Amniotic stem cell (primary cell): ENCODE data around the gene GABRR2.
A peak's percentile ranks its signal among the peaks of the same experiment; 100 is the strongest.

Experiments
- DNase-seq: peaks from one replicate; lab custom pipeline; 2025; lab: John Stamatoyannopoulos, UW

GABRR2 gene

GRCh38 chr6:89315249-89315885 lies at the start of gene GABRR2:
Gene GABRR2 (minus strand): TSS chr6:89315299. CDS start chr6:89315165, 134 bp downstream.
- no peak for DNase-seq

GRCh38 chr6:89364586-89364985 lies 49.5 kb upstream of the GABRR2 start:
- no peak for DNase-seq

- no peak for DNase-seq
These were observed 46.1 kb upstream of the GABRR2 start for GRCh38 chr6:89361171-89361570.

GRCh38 chr6:89360415-89360999 lies 45.4 kb upstream of the GABRR2 start:
- DNase-seq, result no peak

GRCh38 chr6:89359561-89359960 lies 44.5 kb upstream of the GABRR2 start:
- no peak for DNase-seq

- no peak for DNase-seq
These were observed 42.3 kb upstream of the GABRR2 start for GRCh38 chr6:89357390-89357789.

GRCh38 chr6:89356642-89357170 lies 41.6 kb upstream of the GABRR2 start:
- DNase-seq, result no peak

- DNase-seq, result no peak
These were observed 40.6 kb upstream of the GABRR2 start for GRCh38 chr6:89355511-89356194.

- no peak for DNase-seq
These were observed 38.7 kb upstream of the GABRR2 start for GRCh38 chr6:89353702-89354392.

GRCh38 chr6:89353118-89353556 lies 38.0 kb upstream of the GABRR2 start:
- DNase-seq, result no peak

GRCh38 chr6:89352278-89353117 lies 37.4 kb upstream of the GABRR2 start, which contains the start of gene UBE2J1:
Gene UBE2J1 (minus strand): TSS chr6:89352722. CDS start chr6:89352569, 153 bp downstream.
- DNase-seq, result peak; percentile 86

- no peak for DNase-seq
These were observed 36.7 kb upstream of the GABRR2 start for GRCh38 chr6:89351671-89352277.

- no peak for DNase-seq
These were observed 35.3 kb upstream of the GABRR2 start for GRCh38 chr6:89350281-89350966.

GRCh38 chr6:89348372-89348771 lies 33.3 kb upstream of the GABRR2 start:
- no peak for DNase-seq

GRCh38 chr6:89347825-89348224 lies 32.7 kb upstream of the GABRR2 start:
- no peak for DNase-seq

- DNase-seq, result no peak
These were observed 31.3 kb upstream of the GABRR2 start for GRCh38 chr6:89346433-89346832.

GRCh38 chr6:89339565-89339964 lies 24.5 kb upstream of the GABRR2 start:
- DNase-seq, result no peak

GRCh38 chr6:89335164-89335563 lies 20.1 kb upstream of the GABRR2 start:
- DNase-seq, result no peak

GRCh38 chr6:89330910-89331309 lies 15.8 kb upstream of the GABRR2 start:
- no peak for DNase-seq

- no peak for DNase-seq
These were observed 13.9 kb upstream of the GABRR2 start for GRCh38 chr6:89328976-89329375.
